AG09309 (cell line): Measurements from ENCODE around the gene HOXC9.

ENCODE experiments used
- DNase-seq: peaks from one replicate; pipeline ENCODE4 v3.0.0-alpha.2; 2010; ENCODE audit warnings: low read depth
- H3K4me3 ChIP-seq: 2 replicates; pipeline ENCODE4 v1.5.1; 2011; ENCODE audit warnings: mild to moderate bottlenecking, low read depth, low read length, moderate library complexity; ENCODE audit not compliant: control insufficient read depth
- TF ChIP-seq, protein P1 (sequence below): IDR thresholded peaks from 2 replicates; pipeline ENCODE4 v1.5.1; 2011; ENCODE audit warnings: mild to moderate bottlenecking, low read depth, low read length, inconsistent platforms; ENCODE audit not compliant: insufficient read depth, control insufficient read depth; ENCODE audit errors: missing control alignments

HOXC9 gene

GRCh38 chr12:53968214-53969127 lies 31.5 kb upstream of the HOXC9 start:
- no peak overlapping the region for H3K4me3 ChIP-seq
- TF ChIP-seq, protein P1, sequence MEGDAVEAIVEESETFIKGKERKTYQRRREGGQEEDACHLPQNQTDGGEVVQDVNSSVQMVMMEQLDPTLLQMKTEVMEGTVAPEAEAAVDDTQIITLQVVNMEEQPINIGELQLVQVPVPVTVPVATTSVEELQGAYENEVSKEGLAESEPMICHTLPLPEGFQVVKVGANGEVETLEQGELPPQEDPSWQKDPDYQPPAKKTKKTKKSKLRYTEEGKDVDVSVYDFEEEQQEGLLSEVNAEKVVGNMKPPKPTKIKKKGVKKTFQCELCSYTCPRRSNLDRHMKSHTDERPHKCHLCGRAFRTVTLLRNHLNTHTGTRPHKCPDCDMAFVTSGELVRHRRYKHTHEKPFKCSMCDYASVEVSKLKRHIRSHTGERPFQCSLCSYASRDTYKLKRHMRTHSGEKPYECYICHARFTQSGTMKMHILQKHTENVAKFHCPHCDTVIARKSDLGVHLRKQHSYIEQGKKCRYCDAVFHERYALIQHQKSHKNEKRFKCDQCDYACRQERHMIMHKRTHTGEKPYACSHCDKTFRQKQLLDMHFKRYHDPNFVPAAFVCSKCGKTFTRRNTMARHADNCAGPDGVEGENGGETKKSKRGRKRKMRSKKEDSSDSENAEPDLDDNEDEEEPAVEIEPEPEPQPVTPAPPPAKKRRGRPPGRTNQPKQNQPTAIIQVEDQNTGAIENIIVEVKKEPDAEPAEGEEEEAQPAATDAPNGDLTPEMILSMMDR: no peak
- no peak for DNase-seq

GRCh38 chr12:53969588-53970259 lies 30.2 kb upstream of the HOXC9 start:
- H3K4me3 ChIP-seq: no peak overlapping the region
- TF ChIP-seq, protein P1: no peak
- no peak for DNase-seq

- DNase-seq: no peak
- TF ChIP-seq, protein P1: no peak
- no peak overlapping the region for H3K4me3 ChIP-seq
Observed at GRCh38 chr12:53970451-53970850, 29.5 kb upstream of the HOXC9 start.

DNA sequence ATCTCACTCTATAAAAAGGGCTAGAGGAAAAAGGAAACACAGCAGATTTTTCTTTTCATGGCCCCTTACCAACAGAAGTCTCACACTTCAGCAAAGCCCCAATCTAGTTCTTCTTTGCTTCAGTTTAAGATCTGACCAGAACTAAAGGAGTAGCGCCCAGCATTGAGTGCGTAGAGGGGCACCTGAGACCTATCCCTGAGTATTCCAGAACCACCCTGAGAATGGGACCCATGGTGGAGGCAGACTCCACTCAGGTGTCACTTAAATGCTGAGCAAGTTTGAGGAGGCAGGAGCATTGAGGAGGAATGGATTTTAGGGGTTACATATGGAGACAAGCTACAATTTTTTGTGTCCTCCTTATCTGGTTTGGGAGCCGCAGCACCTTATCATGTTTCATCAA lies 28.8 kb upstream of the HOXC9 start:
- TF ChIP-seq, protein P1: no peak
- DNase-seq: no peak
- no peak overlapping the region for H3K4me3 ChIP-seq

DNA sequence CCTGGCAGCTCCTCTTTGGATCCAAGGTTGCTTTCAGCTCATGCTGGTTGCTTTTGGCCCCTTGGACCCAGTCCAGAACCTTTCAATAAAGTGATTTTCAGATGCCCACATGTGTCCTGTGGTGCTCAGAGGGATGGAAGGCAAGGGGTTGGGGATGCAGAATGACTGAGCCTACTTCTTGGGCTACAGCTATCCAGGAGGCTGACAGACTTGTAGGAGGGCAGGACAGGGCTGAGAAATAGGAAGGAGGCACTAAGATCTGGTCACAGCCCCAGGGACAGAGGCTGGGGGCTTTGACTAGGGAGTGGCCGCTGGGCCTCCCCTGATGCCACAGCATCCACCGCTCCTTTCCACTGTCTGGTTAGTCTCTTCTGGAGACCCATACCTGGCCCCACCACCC lies 28.3 kb upstream of the HOXC9 start:
- TF ChIP-seq, protein P1: no peak
- H3K4me3 ChIP-seq: no peak overlapping the region
- DNase-seq: no peak

- DNase-seq: no peak
- TF ChIP-seq, protein P1: no peak
- H3K4me3 ChIP-seq: peak overlapping the region; percentile 52
Observed at GRCh38 chr12:53972152-53972702, 27.7 kb upstream of the HOXC9 start.
